Panc1 (cell line): ENCODE measurements around the gene KANK2. TPM values are rescaled to one million over a fixed set of nuclear protein-coding genes. Genes with fewer than 3 reads are reported as not detected.

Experiments
- ATAC-seq: fragments of 200-7000 bp; cut with Tn5 transposase; 2 replicates; pipeline ENCODE4 v1.9.1; 2020; ENCODE audit warnings: mild to moderate bottlenecking, moderate library complexity
- BruUV-seq: library from RNA; stranded (reverse); fragments of 400-500 nt; replicated peaks from 2 replicates; lab custom pipeline; 2021; lab: Mats Ljungman, UMichigan
- CTCF ChIA-PET: fragments of 300-600 bp; sonication (Branson Sonifier 250); formaldehyde crosslinking; loops from one replicate; lab custom pipeline; 2022; ENCODE audit warnings: antibody characterized with exemption; lab: Charles Lee
- POLR2A ChIA-PET: fragments of 300-600 bp; sonication (Branson Sonifier 250); formaldehyde crosslinking; loops from one replicate; lab custom pipeline; 2022; ENCODE audit warnings: antibody characterized with exemption; lab: Charles Lee
- DNase-seq: peaks from one replicate; pipeline ENCODE4 v3.0.0-alpha.2; 2010; ENCODE audit warnings: low read depth, low spot score
- H3K27ac ChIP-seq: 2 replicates; pipeline ENCODE4 v1.5.1; 2011; ENCODE audit warnings: mild to moderate bottlenecking, low read length, inconsistent platforms
- H3K27me3 ChIP-seq: fragments of 200-500 bp; sonication (Bioruptor generic); 2 replicates; pipeline ENCODE4 v1.6.0; 2014; ENCODE audit warnings: low read length, inconsistent platforms; ENCODE audit not compliant: control insufficient read depth, insufficient read depth
- H3K36me3 ChIP-seq: fragments of 200-500 bp; sonication (Bioruptor generic); 2 replicates; pipeline ENCODE4 v1.5.1; 2014; ENCODE audit warnings: inconsistent platforms, mild to moderate bottlenecking, low read length, moderate library complexity; ENCODE audit not compliant: control insufficient read depth, insufficient read depth
- H3K4me1 ChIP-seq: 2 replicates; pipeline ENCODE4 v1.5.1; 2011; ENCODE audit warnings: inconsistent platforms, mild to moderate bottlenecking, low read length, moderate library complexity; ENCODE audit not compliant: control insufficient read depth, insufficient read depth
- H3K4me3 ChIP-seq, 2 experiments: 2 replicates each; pipeline ENCODE4 v1.5.1; 2011 to 2012; ENCODE audit warnings: low read depth in 2 of 2, low read length in 2 of 2, mild to moderate bottlenecking in 2 of 2, inconsistent platforms in 1 of 2, moderate library complexity in 1 of 2
- H3K9me3 ChIP-seq: fragments of 200-500 bp; sonication (Bioruptor generic); 2 replicates; pipeline ENCODE4 v1.5.1; 2014; ENCODE audit warnings: low read depth, mild to moderate bottlenecking, inconsistent platforms, low read length, moderate library complexity; ENCODE audit not compliant: control insufficient read depth, insufficient read depth
- CTCF ChIP-seq: fragments of 450-650 bp; IDR thresholded peaks from 2 replicates; pipeline ENCODE4 v1.5.1; 2017; ENCODE audit warnings: mild to moderate bottlenecking
- POLR2AphosphoS5 ChIP-seq: IDR thresholded peaks from 2 replicates; pipeline ENCODE4 v1.6.1; 2012; ENCODE audit warnings: mild to moderate bottlenecking, low read depth, low read length, moderate library complexity
- REST ChIP-seq, 2 experiments: IDR thresholded peaks; 2 replicates each; pipeline ENCODE4 v1.6.1; 2011 to 2012; ENCODE audit warnings: low read depth in 2 of 2, control low read depth in 1 of 2, low read length in 1 of 2, mild to moderate bottlenecking in 1 of 2, moderate library complexity in 1 of 2; ENCODE audit not compliant: insufficient read depth in 1 of 2
- SIN3A ChIP-seq: IDR thresholded peaks from 2 replicates; pipeline ENCODE4 v1.6.1; 2012; ENCODE audit warnings: low read depth, mild to moderate bottlenecking, low read length, moderate library complexity, borderline replicate concordance; ENCODE audit not compliant: insufficient read depth
- TCF7L2 ChIP-seq: IDR thresholded peaks from 2 replicates; pipeline ENCODE4 v1.6.1; 2011; ENCODE audit warnings: mild to moderate bottlenecking, low read depth, low read length, inconsistent platforms
- in situ Hi-C: cut with HindIII; loops from 2 replicates; pipeline ENCODE4 v1.10.0; 2016; ENCODE audit warnings: low sequenced_read_pairs, low pct_unique_long_range_greater_than_20kb
- intact Hi-C: fragments of 100-400 bp; cut with micrococcal nuclease; formaldehyde crosslinking; loops from one replicate; pipeline ENCODE4 v1.10.0; 2022; ENCODE audit not compliant: unreplicated experiment
- total RNA-seq: library from RNA; stranded (reverse); gene quantifications from one replicate; pipeline ENCODE4 v1.2.1, GENCODE V29; 2021; ENCODE audit not compliant: unreplicated experiment

KANK2 gene
- total RNA-seq, 1 experiment from 2014 or later: 121 TPM

DNA sequence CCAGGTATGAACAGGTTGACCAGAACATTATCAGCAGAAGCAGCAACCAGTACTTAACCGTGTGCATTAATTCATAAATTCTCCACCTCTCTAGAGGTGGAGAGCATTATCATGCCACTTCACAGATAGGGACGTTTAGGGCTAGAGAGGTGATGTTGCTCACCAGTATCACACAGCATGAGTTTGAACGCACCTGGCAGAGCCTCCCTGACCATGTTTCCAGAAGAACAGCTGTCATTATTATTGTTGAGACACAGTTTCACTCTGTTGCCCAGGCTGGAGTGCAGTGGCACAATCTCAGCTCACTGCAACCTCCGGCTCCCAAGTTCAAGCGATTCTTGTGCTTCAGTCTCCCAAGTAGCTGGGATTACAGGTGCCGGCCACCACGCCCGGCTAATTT, 6.8 kb downstream of the KANK2 start:
- intact Hi-C loops: no loop called here

DNA sequence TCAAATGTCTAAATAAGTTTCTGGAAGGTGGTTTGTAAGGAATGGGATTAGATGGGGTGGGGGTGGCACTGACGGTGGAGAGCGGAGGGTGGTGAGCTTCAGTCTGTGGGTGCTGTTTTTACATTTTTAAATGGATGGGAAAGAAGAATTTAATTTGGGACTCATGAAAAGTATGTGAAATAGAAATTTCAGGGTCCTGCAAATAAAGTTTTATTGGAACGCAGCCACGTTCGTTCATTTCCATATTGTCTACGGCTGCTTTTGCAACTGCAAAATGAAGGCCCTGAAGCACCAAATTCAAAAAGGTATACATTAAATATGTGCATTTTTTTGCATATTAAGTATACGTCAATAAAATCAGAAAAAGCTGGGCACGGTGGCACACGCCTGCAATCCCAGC, 9.9 kb downstream of the KANK2 start:
- CTCF ChIA-PET: no interaction called here
- no TSS peak for BruUV-seq
- Histone ChIP-seq H3K9me3 (no peaks in the 10 kb centered on the region), H3K27ac (no peak overlapping the region), H3K4me1 (no peaks in the 10 kb centered on the region), H3K4me3 (no peak overlapping the region), H3K27me3 (no peaks in the 10 kb centered on the region), H3K36me3 (no peaks in the 10 kb centered on the region)
- intact Hi-C loops: no loop called here
- POLR2A ChIA-PET: no interaction called here
- no peak for ATAC-seq
- no peak for DNase-seq
- in situ Hi-C loops: no loop called here
- TF ChIP-seq TCF7L2: no peak
- TF ChIP-seq SIN3A: no peak
- no peak for TF ChIP-seq POLR2AphosphoS5
- TF ChIP-seq CTCF: no peak

More for the DNA sequence above, 6.8 kb downstream of the KANK2 start:
- in situ Hi-C loops: no loop called here
- H3K27me3 ChIP-seq: no peaks in the 10 kb centered on the region
- BruUV-seq: no TSS peak
- peaks cover 7% of the 10 kb centered on the region for H3K4me1 ChIP-seq
- no peaks in the 10 kb centered on the region for H3K36me3 ChIP-seq
- POLR2A ChIA-PET: no interaction called here
- no peak for TF ChIP-seq SIN3A
- no peak for TF ChIP-seq TCF7L2
- TF ChIP-seq CTCF: no peak
- no peak for TF ChIP-seq POLR2AphosphoS5
- no peak for TF ChIP-seq REST (IDR thresholded peaks at IDR 0.05; ENCODE audit: insufficient read depth in 1 of 2, low read depth in 2 of 2, low read length in 1 of 2)
- no peak overlapping the region for H3K4me3 ChIP-seq
- ATAC-seq: no peak
- CTCF ChIA-PET: no interaction called here
- H3K9me3 ChIP-seq: no peaks in the 10 kb centered on the region
- DNase-seq: no peak
- H3K27ac ChIP-seq: no peak overlapping the region
